GM12864 (cell line): ENCODE results near the gene TMEM131L.
A peak's percentile ranks its signal among the peaks of the same experiment; 100 is the strongest.

Source experiments
- DNase-seq: peaks from one replicate; pipeline ENCODE4 v3.0.0-alpha.2; 2011; ENCODE audit warnings: low read depth
- H3K4me3 ChIP-seq: 2 replicates; pipeline ENCODE4 v1.5.1; 2011; ENCODE audit warnings: mild to moderate bottlenecking, low read depth, low read length, control low read depth
- TF ChIP-seq, protein P1 (sequence below): IDR thresholded peaks from 2 replicates; pipeline ENCODE4 v1.5.1; 2011; ENCODE audit warnings: low read depth, mild to moderate bottlenecking, moderate library complexity, low read length, control low read depth, inconsistent platforms; ENCODE audit errors: missing control alignments

Gene TMEM131L

DNA sequence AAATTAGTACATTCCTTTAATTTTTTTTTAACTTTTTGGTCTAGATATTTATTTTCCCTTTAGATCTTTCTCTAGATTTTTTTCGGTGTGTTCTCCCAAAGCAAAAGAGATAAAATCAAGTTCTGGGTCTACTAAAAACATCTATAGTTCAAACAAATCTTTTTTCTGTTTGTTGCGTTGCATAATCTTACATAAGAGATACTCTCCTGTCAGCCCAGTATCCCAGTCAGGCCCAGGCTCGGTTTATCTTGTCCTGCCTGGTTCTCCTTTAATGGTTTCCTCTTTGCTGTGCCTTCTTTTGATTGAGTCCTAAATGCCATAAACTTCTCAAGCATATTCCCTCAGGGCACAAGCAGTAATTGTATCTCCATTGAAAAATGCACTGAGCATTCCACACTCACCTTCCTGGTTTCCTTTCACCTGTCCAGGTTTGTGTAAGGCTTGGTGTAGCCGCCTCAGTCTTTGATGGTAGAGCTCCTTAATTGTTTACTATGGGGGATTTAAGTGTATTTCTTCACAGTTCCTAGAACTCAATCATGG lies 104.9 kb downstream of the TMEM131L start:
- no peak for DNase-seq
- H3K4me3 ChIP-seq = no peak overlapping the region
- TF ChIP-seq, protein P1, sequence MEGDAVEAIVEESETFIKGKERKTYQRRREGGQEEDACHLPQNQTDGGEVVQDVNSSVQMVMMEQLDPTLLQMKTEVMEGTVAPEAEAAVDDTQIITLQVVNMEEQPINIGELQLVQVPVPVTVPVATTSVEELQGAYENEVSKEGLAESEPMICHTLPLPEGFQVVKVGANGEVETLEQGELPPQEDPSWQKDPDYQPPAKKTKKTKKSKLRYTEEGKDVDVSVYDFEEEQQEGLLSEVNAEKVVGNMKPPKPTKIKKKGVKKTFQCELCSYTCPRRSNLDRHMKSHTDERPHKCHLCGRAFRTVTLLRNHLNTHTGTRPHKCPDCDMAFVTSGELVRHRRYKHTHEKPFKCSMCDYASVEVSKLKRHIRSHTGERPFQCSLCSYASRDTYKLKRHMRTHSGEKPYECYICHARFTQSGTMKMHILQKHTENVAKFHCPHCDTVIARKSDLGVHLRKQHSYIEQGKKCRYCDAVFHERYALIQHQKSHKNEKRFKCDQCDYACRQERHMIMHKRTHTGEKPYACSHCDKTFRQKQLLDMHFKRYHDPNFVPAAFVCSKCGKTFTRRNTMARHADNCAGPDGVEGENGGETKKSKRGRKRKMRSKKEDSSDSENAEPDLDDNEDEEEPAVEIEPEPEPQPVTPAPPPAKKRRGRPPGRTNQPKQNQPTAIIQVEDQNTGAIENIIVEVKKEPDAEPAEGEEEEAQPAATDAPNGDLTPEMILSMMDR = no peak

DNA sequence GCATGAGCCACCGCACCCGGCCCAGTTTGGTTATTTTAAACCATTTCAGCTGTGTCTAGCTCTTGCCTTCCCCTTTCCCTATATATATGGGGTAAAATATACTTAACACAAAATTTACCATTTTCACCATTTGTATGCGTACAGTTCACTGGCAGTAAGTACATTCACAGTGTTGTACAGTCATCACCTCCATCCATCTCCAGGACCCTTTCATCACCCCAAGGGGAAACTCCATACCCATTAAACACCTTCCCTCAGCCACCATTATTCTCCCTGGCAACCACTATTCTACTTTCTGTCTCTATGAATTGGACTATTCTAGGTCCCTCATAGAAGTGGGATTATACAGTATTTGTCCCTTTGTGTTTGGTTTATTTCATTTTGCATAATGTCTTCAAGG lies 106.4 kb downstream of the TMEM131L start:
- no peak for DNase-seq
- no peak overlapping the region for H3K4me3 ChIP-seq
- TF ChIP-seq, protein P1 = no peak

GRCh38 chr4:153573221-153573620 lies 107.1 kb downstream of the TMEM131L start:
- DNase-seq = no peak
- H3K4me3 ChIP-seq = no peak overlapping the region
- TF ChIP-seq, protein P1 = no peak

GRCh38 chr4:153573881-153574802 lies 108.0 kb downstream of the TMEM131L start:
- H3K4me3 ChIP-seq = no peak overlapping the region
- no peak for DNase-seq

DNA sequence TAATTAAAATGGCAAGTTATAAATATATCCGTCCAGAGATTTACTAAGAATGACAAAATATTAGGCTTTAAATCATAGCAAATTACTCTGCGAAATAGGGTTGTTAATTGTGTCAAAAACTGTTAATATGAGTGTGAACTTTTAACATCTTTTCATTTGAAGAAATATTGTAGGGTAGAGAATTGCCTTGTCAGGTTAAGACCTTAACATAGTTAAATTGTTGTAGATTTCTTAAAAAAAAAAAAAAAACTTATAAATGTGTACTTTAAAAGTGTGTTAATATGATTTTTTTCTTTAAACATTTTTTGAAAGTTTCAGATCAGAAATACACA lies 110.2 kb downstream of the TMEM131L start:
- no peak overlapping the region for H3K4me3 ChIP-seq
- TF ChIP-seq, protein P1 = no peak
- DNase-seq = no peak

More at GRCh38 chr4:153573881-153574802, 108.0 kb downstream of the TMEM131L start:
- TF ChIP-seq, protein P1 = peak; percentile 55

DNA sequence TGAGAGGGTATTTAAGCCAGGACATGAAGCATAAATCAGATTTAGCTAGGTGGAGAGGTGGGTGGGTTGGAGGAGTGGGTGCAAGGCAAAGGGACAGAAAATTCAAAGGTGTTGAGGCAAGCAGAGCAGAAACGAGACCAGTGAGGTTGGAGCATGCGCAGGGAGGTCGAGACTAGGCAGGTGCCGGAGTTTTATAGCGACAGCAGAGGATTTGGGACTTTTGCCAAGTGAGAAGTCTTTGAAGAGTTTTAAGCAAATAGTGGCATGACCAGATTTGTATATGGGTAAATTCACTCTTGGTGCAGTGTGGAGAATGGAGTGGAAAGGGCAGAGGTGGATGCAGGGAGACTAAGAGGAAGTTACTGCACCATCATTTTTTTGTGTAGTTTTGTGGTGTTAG lies 110.9 kb downstream of the TMEM131L start:
- TF ChIP-seq, protein P1 = no peak
- H3K4me3 ChIP-seq = no peak overlapping the region
- no peak for DNase-seq
